Measurements from ENCODE around the gene PRM1. TPM values are rescaled to one million over a fixed set of nuclear protein-coding genes. Genes with fewer than 3 reads are reported as not detected.
A peak's percentile ranks its signal among the peaks of the same experiment; 100 is the strongest.

PRM1 gene
- total and polyA plus RNA-seq, 2 of the 13 experiments (the other 11 are each of a cell fraction or from before 2014, with no cell fraction given), result not detected

DNA sequence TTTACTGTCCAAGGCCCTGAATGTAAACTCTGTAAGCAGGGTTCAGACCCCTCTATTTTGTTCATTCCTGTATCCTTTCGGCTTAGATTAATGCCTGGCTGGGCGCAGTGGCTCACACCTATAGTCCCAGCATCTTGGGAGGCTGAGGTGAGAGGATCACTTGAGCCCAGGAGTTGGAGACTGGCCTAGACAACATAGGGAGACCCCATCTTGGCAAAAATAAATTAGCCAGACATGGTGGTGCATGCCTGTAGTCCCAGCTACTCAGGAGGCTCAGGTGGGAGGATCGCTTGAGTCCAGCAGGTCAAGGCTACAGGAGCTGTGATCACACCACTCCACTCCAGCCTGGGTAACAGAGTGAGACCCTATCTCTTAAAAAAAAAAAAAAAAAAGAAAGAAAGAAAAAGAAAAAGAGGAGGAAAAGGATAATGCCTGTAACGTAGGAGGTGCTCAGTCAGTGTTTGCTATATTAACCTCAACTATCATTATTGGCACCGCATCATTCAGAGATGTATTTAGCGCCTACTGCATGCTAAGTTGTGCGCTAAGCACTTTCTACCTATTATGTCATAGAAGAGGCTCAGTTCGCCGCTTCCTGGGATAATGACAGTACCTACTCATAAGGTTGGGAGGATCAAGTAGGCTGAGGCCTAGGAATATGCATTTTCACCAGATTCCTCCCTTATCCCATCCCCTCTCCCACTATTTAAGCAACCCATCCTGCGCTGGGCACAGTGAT, 30.2 kb downstream of the PRM1 start:
- Histone ChIP-seq H3K9ac (ENCODE audit: insufficient read depth, low read depth, low read length) (no peak overlapping the region), H2AFZ (ENCODE audit: low read length) (no peak overlapping the region), H3K4me1 (ENCODE audit: insufficient read depth, low read length) (peaks cover 59% of the 10 kb centered on the region), H3K4me2 (ENCODE audit: low read depth, low read length) (no peak overlapping the region; the same call in 1 of the 2 replicates), H3K9me3 (ENCODE audit: low read length) (no peaks in the 10 kb centered on the region), H3K79me2 (ENCODE audit: insufficient read depth, low read length) (peaks cover 26% of the 10 kb centered on the region), H3K36me3 (replicated peaks in 1 of 2; ENCODE audit: control insufficient read depth in 1 of 2, insufficient read depth in 2 of 2, low read length in 2 of 2) (peaks cover 2 to 8% of the 10 kb centered on the region in 2 experiments; a peak in 4 of 5 replicates), H3K27me3 (ENCODE audit: control insufficient read depth in 1 of 2, insufficient read depth in 2 of 2, low read length in 2 of 2) (no peaks in the 10 kb centered on the region), H4K20me1 (ENCODE audit: insufficient read depth, low read length) (peaks cover 47% of the 10 kb centered on the region), H3K27ac (ENCODE audit: extremely low read length, insufficient read depth, low read length) (no peak overlapping the region), H3K4me3 (replicated peaks in 1 of 3; ENCODE audit: insufficient read depth in 1 of 3, low read depth in 2 of 3, low read length in 3 of 3) (no peak overlapping the region)
- ChIA-PET POLR2A (interaction anchor here (0.8 to 2.6 kb wide), 10 partner anchors 8 to 306 kb away, joined by 3 to 14 read pairs (median 6); partner anchors contain the start of genes CLEC16A and PRM3), CTCF (ENCODE audit: low intra/inter-chr PET ratio, low total read pairs) (no interaction called here)
- BruUV-seq (replicated peaks), result no TSS peak
- FAIRE-seq, result no peak
- intact Hi-C loops (cut with micrococcal nuclease; ENCODE audit: unreplicated experiment), result no loop called here
- in situ Hi-C loops (cut with HindIII; ENCODE audit: extremely low pct_ligation_motif_present, low pct_unique_long_range_greater_than_20kb), result no loop called here
- no peak for DNase-seq (ENCODE audit: low spot score)
- peak; percentile 2 for ATAC-seq
- 73% methylated on average over 10 of the region's 10 CpGs for WGBS (ENCODE audit: low lambda C conversion rate)
- TF ChIP-seq POLR2AphosphoS5 (IDR thresholded peaks at IDR 0.05; ENCODE audit: low read depth, low read length), result peak; percentile 16; the same call in 1 of the 2 replicates
- no peak for TF ChIP-seq DMAP1 (CRISPR knock-in tag; IDR thresholded peaks at IDR 0.05)
- TF ChIP-seq, protein P1, sequence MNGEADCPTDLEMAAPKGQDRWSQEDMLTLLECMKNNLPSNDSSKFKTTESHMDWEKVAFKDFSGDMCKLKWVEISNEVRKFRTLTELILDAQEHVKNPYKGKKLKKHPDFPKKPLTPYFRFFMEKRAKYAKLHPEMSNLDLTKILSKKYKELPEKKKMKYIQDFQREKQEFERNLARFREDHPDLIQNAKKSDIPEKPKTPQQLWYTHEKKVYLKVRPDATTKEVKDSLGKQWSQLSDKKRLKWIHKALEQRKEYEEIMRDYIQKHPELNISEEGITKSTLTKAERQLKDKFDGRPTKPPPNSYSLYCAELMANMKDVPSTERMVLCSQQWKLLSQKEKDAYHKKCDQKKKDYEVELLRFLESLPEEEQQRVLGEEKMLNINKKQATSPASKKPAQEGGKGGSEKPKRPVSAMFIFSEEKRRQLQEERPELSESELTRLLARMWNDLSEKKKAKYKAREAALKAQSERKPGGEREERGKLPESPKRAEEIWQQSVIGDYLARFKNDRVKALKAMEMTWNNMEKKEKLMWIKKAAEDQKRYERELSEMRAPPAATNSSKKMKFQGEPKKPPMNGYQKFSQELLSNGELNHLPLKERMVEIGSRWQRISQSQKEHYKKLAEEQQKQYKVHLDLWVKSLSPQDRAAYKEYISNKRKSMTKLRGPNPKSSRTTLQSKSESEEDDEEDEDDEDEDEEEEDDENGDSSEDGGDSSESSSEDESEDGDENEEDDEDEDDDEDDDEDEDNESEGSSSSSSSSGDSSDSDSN (CRISPR knock-in tag; IDR thresholded peaks at IDR 0.05), result peak; percentile 38; the same call in 1 of the 2 replicates
- TF ChIP-seq MED1 (CRISPR knock-in tag; IDR thresholded peaks at IDR 0.05), result no peak
- 0 out of 2 replicates have a peak, but pooled peaks have one; percentile 33 for TF ChIP-seq ZNF343 (CRISPR knock-in tag; IDR thresholded peaks at IDR 0.05)
- 0 out of 2 replicates have a peak, but pooled peaks have one; percentile 32 for TF ChIP-seq JUND (CRISPR knock-in tag; IDR thresholded peaks at IDR 0.05)
- no peak for TF ChIP-seq ZNF792 (CRISPR knock-in tag; IDR thresholded peaks at IDR 0.05)
- TF ChIP-seq ZNF720 (CRISPR knock-in tag; IDR thresholded peaks at IDR 0.05), result no peak
- 0 out of 2 replicates have a peak, but pooled peaks have one; percentile 13 for TF ChIP-seq NFIB (CRISPR knock-in tag; IDR thresholded peaks at IDR 0.05; ENCODE audit: borderline replicate concordance)
- peak; percentile 37; the same call in 1 of the 2 replicates for TF ChIP-seq ZNF34 (CRISPR knock-in tag; IDR thresholded peaks at IDR 0.05; ENCODE audit: borderline replicate concordance)
- no peak for TF ChIP-seq ZNF556 (CRISPR knock-in tag; IDR thresholded peaks at IDR 0.05; ENCODE audit: borderline replicate concordance)
- peak; percentile 6; the same call in 1 of the 2 replicates for TF ChIP-seq PHF21A (CRISPR knock-in tag; IDR thresholded peaks at IDR 0.05)
- TF ChIP-seq POLR2A (IDR thresholded peaks at IDR 0.05; ENCODE audit: insufficient read depth in 1 of 2, low read depth in 2 of 2, low read length in 2 of 2), result peak in 1 of 2 experiments; percentile 8; a peak in 1 of 4 replicates
- TF ChIP-seq, protein P2, sequence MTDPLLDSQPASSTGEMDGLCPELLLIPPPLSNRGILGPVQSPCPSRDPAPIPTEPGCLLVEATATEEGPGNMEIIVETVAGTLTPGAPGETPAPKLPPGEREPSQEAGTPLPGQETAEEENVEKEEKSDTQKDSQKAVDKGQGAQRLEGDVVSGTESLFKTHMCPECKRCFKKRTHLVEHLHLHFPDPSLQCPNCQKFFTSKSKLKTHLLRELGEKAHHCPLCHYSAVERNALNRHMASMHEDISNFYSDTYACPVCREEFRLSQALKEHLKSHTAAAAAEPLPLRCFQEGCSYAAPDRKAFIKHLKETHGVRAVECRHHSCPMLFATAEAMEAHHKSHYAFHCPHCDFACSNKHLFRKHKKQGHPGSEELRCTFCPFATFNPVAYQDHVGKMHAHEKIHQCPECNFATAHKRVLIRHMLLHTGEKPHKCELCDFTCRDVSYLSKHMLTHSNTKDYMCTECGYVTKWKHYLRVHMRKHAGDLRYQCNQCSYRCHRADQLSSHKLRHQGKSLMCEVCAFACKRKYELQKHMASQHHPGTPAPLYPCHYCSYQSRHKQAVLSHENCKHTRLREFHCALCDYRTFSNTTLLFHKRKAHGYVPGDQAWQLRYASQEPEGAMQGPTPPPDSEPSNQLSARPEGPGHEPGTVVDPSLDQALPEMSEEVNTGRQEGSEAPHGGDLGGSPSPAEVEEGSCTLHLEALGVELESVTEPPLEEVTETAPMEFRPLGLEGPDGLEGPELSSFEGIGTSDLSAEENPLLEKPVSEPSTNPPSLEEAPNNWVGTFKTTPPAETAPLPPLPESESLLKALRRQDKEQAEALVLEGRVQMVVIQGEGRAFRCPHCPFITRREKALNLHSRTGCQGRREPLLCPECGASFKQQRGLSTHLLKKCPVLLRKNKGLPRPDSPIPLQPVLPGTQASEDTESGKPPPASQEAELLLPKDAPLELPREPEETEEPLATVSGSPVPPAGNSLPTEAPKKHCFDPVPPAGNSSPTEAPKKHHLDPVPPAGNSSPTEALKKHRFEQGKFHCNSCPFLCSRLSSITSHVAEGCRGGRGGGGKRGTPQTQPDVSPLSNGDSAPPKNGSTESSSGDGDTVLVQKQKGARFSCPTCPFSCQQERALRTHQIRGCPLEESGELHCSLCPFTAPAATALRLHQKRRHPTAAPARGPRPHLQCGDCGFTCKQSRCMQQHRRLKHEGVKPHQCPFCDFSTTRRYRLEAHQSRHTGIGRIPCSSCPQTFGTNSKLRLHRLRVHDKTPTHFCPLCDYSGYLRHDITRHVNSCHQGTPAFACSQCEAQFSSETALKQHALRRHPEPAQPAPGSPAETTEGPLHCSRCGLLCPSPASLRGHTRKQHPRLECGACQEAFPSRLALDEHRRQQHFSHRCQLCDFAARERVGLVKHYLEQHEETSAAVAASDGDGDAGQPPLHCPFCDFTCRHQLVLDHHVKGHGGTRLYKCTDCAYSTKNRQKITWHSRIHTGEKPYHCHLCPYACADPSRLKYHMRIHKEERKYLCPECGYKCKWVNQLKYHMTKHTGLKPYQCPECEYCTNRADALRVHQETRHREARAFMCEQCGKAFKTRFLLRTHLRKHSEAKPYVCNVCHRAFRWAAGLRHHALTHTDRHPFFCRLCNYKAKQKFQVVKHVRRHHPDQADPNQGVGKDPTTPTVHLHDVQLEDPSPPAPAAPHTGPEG (CRISPR knock-in tag; IDR thresholded peaks at IDR 0.05), result 0 out of 2 replicates have a peak, but pooled peaks have one; percentile 23
